ENCODE data around the gene AFG3L2. TPM values are rescaled to one million over a fixed set of nuclear protein-coding genes. Genes with fewer than 3 reads are reported as not detected.

Gene AFG3L2
- total and polyA plus RNA-seq, 2 experiments from 2014 or later = 44.1 to 60.8 TPM

DNA sequence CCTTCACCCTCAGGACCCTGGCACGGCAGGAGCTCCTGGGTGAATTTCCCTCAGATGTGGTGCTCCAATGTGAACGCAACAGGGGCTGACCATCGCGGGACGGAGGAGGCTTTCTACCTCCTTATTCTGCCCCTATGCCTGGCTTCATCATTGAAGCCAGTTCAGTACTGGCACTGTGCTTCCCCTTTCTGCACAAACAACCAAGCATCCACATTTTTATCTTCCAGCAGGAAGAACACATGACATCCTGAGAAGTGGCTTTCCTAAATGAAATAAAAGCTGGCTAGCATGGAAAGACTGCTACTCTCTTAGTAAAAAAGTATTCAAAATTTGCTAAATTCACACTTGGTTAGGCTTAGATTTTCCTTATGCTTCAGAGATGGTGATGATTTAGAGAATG, 24.8 kb downstream of the AFG3L2 start:
- Histone ChIP-seq H3K4me3 (no peak overlapping the region), H3K27me3 (no peaks in the 10 kb centered on the region), H3K79me2 (peaks cover 2% of the 10 kb centered on the region), H3K4me1 (ENCODE audit: insufficient read depth) (no peaks in the 10 kb centered on the region), H2AFZ (no peak overlapping the region), H3K9me2 (replicated peaks; ENCODE audit: insufficient read depth) (no peaks in the 10 kb centered on the region), H3K9me3 (ENCODE audit: low read depth) (no peaks in the 10 kb centered on the region), H3K27ac (no peak overlapping the region), H3K36me3 (replicated peaks; ENCODE audit: insufficient read depth, low read depth) (no peaks in the 10 kb centered on the region), H3K4me2 (no peak overlapping the region), H4K20me1 (ENCODE audit: insufficient read depth, poor library complexity, severe bottlenecking) (no peaks in the 10 kb centered on the region)
- no peak for DNase-seq (ENCODE audit: low spot score)
- TF ChIP-seq EZH2 (IDR thresholded peaks at IDR 0.05; ENCODE audit: borderline replicate concordance) (no peak), EZH2phosphoT487 (IDR thresholded peaks at IDR 0.05; ENCODE audit: low read depth, severe bottlenecking, unreplicated experiment) (no peak)
- TF ChIP-seq, protein P1, sequence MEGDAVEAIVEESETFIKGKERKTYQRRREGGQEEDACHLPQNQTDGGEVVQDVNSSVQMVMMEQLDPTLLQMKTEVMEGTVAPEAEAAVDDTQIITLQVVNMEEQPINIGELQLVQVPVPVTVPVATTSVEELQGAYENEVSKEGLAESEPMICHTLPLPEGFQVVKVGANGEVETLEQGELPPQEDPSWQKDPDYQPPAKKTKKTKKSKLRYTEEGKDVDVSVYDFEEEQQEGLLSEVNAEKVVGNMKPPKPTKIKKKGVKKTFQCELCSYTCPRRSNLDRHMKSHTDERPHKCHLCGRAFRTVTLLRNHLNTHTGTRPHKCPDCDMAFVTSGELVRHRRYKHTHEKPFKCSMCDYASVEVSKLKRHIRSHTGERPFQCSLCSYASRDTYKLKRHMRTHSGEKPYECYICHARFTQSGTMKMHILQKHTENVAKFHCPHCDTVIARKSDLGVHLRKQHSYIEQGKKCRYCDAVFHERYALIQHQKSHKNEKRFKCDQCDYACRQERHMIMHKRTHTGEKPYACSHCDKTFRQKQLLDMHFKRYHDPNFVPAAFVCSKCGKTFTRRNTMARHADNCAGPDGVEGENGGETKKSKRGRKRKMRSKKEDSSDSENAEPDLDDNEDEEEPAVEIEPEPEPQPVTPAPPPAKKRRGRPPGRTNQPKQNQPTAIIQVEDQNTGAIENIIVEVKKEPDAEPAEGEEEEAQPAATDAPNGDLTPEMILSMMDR (IDR thresholded peaks at IDR 0.05; ENCODE audit: poor library complexity) = no peak
- WGBS (ENCODE audit: low lambda C conversion rate, missing lambda C conversion rate) = 100% methylated on average over 5 of the region's 5 CpGs

DNA sequence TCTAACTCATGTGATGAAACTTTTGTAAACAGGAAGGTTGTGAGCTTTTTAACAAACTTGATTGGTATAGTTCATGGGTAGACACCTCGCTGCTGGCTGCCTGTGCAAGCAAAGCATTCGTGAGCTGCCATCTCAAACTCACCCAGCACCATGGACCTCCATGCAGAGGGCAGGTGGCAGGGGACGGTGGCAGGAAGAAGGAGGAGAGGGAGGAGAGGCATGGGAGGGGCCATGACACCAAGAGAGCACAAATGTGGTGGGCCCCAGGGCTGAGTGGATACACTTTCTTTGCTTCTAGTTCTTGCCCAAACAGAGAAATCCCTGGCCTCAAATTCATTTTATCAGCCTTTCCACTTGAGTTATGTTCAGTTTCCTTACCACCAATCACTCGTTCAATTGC, 29.1 kb downstream of the AFG3L2 start:
- Histone ChIP-seq H3K36me3 (replicated peaks; ENCODE audit: insufficient read depth, low read depth) (no peaks in the 10 kb centered on the region), H3K4me1 (ENCODE audit: insufficient read depth) (no peaks in the 10 kb centered on the region)
- WGBS (ENCODE audit: low lambda C conversion rate, missing lambda C conversion rate) = 81% methylated on average over 4 of the region's 4 CpGs

DNA sequence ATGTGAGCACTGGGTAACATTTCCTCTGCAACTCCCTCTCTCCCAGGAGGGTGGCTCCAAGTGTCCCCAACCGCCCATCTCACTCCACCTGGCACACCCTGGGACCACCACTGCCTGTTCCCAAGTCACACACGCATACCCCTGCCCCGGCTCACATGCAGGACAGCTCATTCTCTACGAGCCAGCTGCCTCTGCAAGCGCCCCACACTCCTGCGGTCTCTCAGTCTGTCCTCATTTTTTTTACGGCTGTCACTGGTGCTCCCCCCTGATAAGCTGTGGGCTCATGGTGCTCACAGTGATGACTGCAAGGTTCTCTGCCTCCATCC, 30.8 kb downstream of the AFG3L2 start:
- no peak overlapping the region for H2AFZ ChIP-seq
- H3K27ac ChIP-seq = no peak overlapping the region
- H3K4me3 ChIP-seq = no peak overlapping the region
- H3K9me3 ChIP-seq (ENCODE audit: low read depth) = no peaks in the 10 kb centered on the region
- DNase-seq (ENCODE audit: low spot score) = no peak
- no peaks in the 10 kb centered on the region for H3K4me1 ChIP-seq (ENCODE audit: insufficient read depth)
- no peaks in the 10 kb centered on the region for H3K27me3 ChIP-seq
- no peak for TF ChIP-seq EZH2 (IDR thresholded peaks at IDR 0.05; ENCODE audit: borderline replicate concordance)
- no peak for TF ChIP-seq EZH2phosphoT487 (IDR thresholded peaks at IDR 0.05; ENCODE audit: low read depth, severe bottlenecking, unreplicated experiment)
- TF ChIP-seq, protein P1 (IDR thresholded peaks at IDR 0.05; ENCODE audit: poor library complexity) = no peak
- WGBS (ENCODE audit: low lambda C conversion rate, missing lambda C conversion rate) = 93% methylated on average over 7 of the region's 7 CpGs
- no peaks in the 10 kb centered on the region for H3K36me3 ChIP-seq (replicated peaks; ENCODE audit: insufficient read depth, low read depth)
- no peak overlapping the region for H3K4me2 ChIP-seq
- no peaks in the 10 kb centered on the region for H3K9me2 ChIP-seq (replicated peaks; ENCODE audit: insufficient read depth)
- no peaks in the 10 kb centered on the region for H4K20me1 ChIP-seq (ENCODE audit: insufficient read depth, poor library complexity, severe bottlenecking)
- no peaks in the 10 kb centered on the region for H3K79me2 ChIP-seq

More for the DNA sequence above, 29.1 kb downstream of the AFG3L2 start:
- no peaks in the 10 kb centered on the region for H3K27me3 ChIP-seq
- no peak overlapping the region for H3K4me3 ChIP-seq
- H3K9me3 ChIP-seq (ENCODE audit: low read depth) = no peaks in the 10 kb centered on the region
- no peak overlapping the region for H2AFZ ChIP-seq
- no peaks in the 10 kb centered on the region for H3K79me2 ChIP-seq
- H3K9me2 ChIP-seq (replicated peaks; ENCODE audit: insufficient read depth) = no peaks in the 10 kb centered on the region
- no peaks in the 10 kb centered on the region for H4K20me1 ChIP-seq (ENCODE audit: insufficient read depth, poor library complexity, severe bottlenecking)
- no peak for DNase-seq (ENCODE audit: low spot score)
- no peak overlapping the region for H3K4me2 ChIP-seq
- TF ChIP-seq EZH2phosphoT487 (IDR thresholded peaks at IDR 0.05; ENCODE audit: low read depth, severe bottlenecking, unreplicated experiment) = no peak
- TF ChIP-seq, protein P1 (IDR thresholded peaks at IDR 0.05; ENCODE audit: poor library complexity) = no peak
- TF ChIP-seq EZH2 (IDR thresholded peaks at IDR 0.05; ENCODE audit: borderline replicate concordance) = no peak
- no peak overlapping the region for H3K27ac ChIP-seq
